SK-N-SH (cell line): ENCODE measurements around the gene TMEM182. TPM values are rescaled to one million over a fixed set of nuclear protein-coding genes. Genes with fewer than 3 reads are reported as not detected.

Source experiments
- CTCF ChIA-PET: fragments of 300-600, 350-600 bp; formaldehyde crosslinking; extraction: SDS; loops from one replicate; lab custom pipeline; 2021; lab: Yijun Ruan, JAX
- POLR2A ChIA-PET: fragments of 350-600 bp; sonication (Branson Sonifier 250); formaldehyde crosslinking; extraction: SDS; loops from one replicate; lab custom pipeline; 2020; ENCODE audit warnings: antibody characterized with exemption, inconsistent platforms; lab: Yijun Ruan, JAX
- DNase-seq: peaks from one replicate; pipeline ENCODE4 v3.0.0; 2012
- H2AFZ ChIP-seq: fragments of 200-600 bp; sonication (generic); 2 replicates; pipeline ENCODE4 v1.8.1; 2016; ENCODE audit warnings: antibody characterized with exemption, mild to moderate bottlenecking, low read depth
- H3F3A ChIP-seq: fragments of 200-600 bp; sonication (generic); replicated peaks from 2 replicates; pipeline ENCODE3; 2016; ENCODE audit warnings: antibody characterized with exemption, mild to moderate bottlenecking; ENCODE audit not compliant: insufficient read depth
- H3K27ac ChIP-seq, 2 experiments: fragments of 200-500 bp in 1 of 2; fragments of 200-600 bp in 1 of 2; sonication (Bioruptor generic) in 1 of 2; sonication (generic), shearing (Covaris generic) in 1 of 2; 2 replicates each; pipeline versions ENCODE4 v1.5.1 to v1.6.1; 2014 to 2016; ENCODE audit warnings: low read depth in 2 of 2, inconsistent platforms in 1 of 2, low read length in 1 of 2, mild to moderate bottlenecking in 1 of 2, mixed read lengths in 1 of 2
- H3K27me3 ChIP-seq: fragments of 200-600 bp; sonication (generic), shearing (Covaris generic); 2 replicates; pipeline ENCODE4 v1.6.1; 2016; ENCODE audit warnings: mixed run types; ENCODE audit not compliant: insufficient read depth
- H3K36me3 ChIP-seq, 2 experiments: fragments of 200-500 bp in 1 of 2; fragments of 200-600 bp in 1 of 2; sonication (Bioruptor generic) in 1 of 2; sonication (generic) in 1 of 2; replicated peaks in 1 of 2; 2 replicates each; pipeline versions ENCODE3 to v1.5.1; 2014 to 2016; ENCODE audit warnings: low read length in 1 of 2, mild to moderate bottlenecking in 1 of 2; ENCODE audit not compliant: insufficient read depth in 2 of 2, control insufficient read depth in 1 of 2
- H3K4me1 ChIP-seq, 2 experiments: fragments of 200-500 bp in 1 of 2; fragments of 200-600 bp in 1 of 2; sonication (Bioruptor generic) in 1 of 2; sonication (generic), shearing (Covaris generic) in 1 of 2; 2 replicates each; pipeline versions ENCODE4 v1.5.1 to v1.6.1; 2014 to 2016; ENCODE audit warnings: low read depth in 1 of 2, low read length in 1 of 2, mixed run types in 1 of 2; ENCODE audit not compliant: insufficient read depth in 2 of 2, control insufficient read depth in 1 of 2
- H3K4me2 ChIP-seq: fragments of 200-600 bp; sonication (generic), shearing (Covaris generic); 2 replicates; pipeline ENCODE4 v1.6.1; 2017; ENCODE audit warnings: mixed run types
- H3K4me3 ChIP-seq, 2 experiments: fragments of 200-500 bp in 1 of 2; fragments of 200-600 bp in 1 of 2; sonication (Bioruptor generic) in 1 of 2; sonication (generic), shearing (Covaris generic) in 1 of 2; 2 replicates each; pipeline versions ENCODE4 v1.5.1 to v1.8.1; 2014 to 2016; ENCODE audit warnings: low read depth in 2 of 2, inconsistent platforms in 1 of 2, low read length in 1 of 2, mild to moderate bottlenecking in 1 of 2, mixed read lengths in 1 of 2, moderate library complexity in 1 of 2
- H3K79me2 ChIP-seq: fragments of 200-600 bp; sonication (generic); 2 replicates; pipeline ENCODE4 v1.8.1; 2017; ENCODE audit warnings: mild to moderate bottlenecking; ENCODE audit not compliant: insufficient read depth
- H3K9ac ChIP-seq: fragments of 200-600 bp; sonication (generic); 2 replicates; pipeline ENCODE4 v1.6.1; 2017; ENCODE audit warnings: mixed run types
- H3K9me2 ChIP-seq: fragments of 200-600 bp; sonication (generic); 2 replicates; pipeline ENCODE4 v1.6.1; 2017; ENCODE audit warnings: mixed run types
- H3K9me3 ChIP-seq: fragments of 200-600 bp; sonication (generic); 2 replicates; pipeline ENCODE4 v1.6.1; 2017; ENCODE audit warnings: mixed run types, mild to moderate bottlenecking, moderate library complexity
- H4K20me1 ChIP-seq: fragments of 200-600 bp; sonication (generic); 2 replicates; pipeline ENCODE4 v1.6.1; 2017; ENCODE audit warnings: mild to moderate bottlenecking, mixed run types; ENCODE audit not compliant: insufficient read depth
- CHD2 ChIP-seq: fragments of 150-350 bp; IDR thresholded peaks from 2 replicates; pipeline ENCODE4 v1.6.1; 2018; ENCODE audit warnings: low read length; ENCODE audit not compliant: partially characterized antibody
- ELF1 ChIP-seq: IDR thresholded peaks from 2 replicates; pipeline ENCODE4 v1.4.0; 2012
- EP300 ChIP-seq, 2 experiments: IDR thresholded peaks; 2 replicates each; pipeline versions ENCODE4 v1.4.0 to v1.6.1; 2012; ENCODE audit warnings: borderline replicate concordance in 1 of 2, low read depth in 1 of 2, low read length in 1 of 2
- FOSL2 ChIP-seq: IDR thresholded peaks from 2 replicates; pipeline ENCODE4 v1.4.0; 2012; ENCODE audit warnings: low read depth, mild to moderate bottlenecking, moderate library complexity, borderline replicate concordance
- FOXJ3 ChIP-seq: sonication (generic); formaldehyde crosslinking; IDR thresholded peaks from 2 replicates; pipeline ENCODE4 v1.5.1; 2020; ENCODE audit warnings: mild to moderate bottlenecking, missing genetic modification reagents
- FOXM1 ChIP-seq: IDR thresholded peaks from 2 replicates; pipeline ENCODE4 v1.4.0; 2012; ENCODE audit warnings: low read depth, mild to moderate bottlenecking
- GATA2 ChIP-seq: sonication (generic); formaldehyde crosslinking; IDR thresholded peaks from 2 replicates; pipeline ENCODE4 v1.5.0; 2020; ENCODE audit warnings: mild to moderate bottlenecking, missing genetic modification reagents
- JUND ChIP-seq: IDR thresholded peaks from 2 replicates; pipeline ENCODE4 v1.4.0; 2012
- MEF2A ChIP-seq: IDR thresholded peaks from 2 replicates; pipeline ENCODE4 v1.4.0; 2012; ENCODE audit warnings: low read depth, borderline replicate concordance
- MXI1 ChIP-seq: IDR thresholded peaks from 2 replicates; pipeline ENCODE4 v1.6.1; 2012; ENCODE audit warnings: mild to moderate bottlenecking, low read depth, low read length, improper control_type of control experiment
- POLR2AphosphoS5 ChIP-seq: IDR thresholded peaks from 2 replicates; pipeline ENCODE4 v1.6.1; 2012; ENCODE audit warnings: low read depth, low read length
- RAD21 ChIP-seq: IDR thresholded peaks from 2 replicates; pipeline ENCODE4 v1.6.1; 2012; ENCODE audit warnings: mild to moderate bottlenecking, low read length
- RFX5 ChIP-seq: IDR thresholded peaks from 2 replicates; pipeline ENCODE4 v1.6.1; 2012; ENCODE audit warnings: mild to moderate bottlenecking, improper control_type of control experiment, low read length
- SMC3 ChIP-seq: IDR thresholded peaks from 2 replicates; pipeline ENCODE4 v1.6.1; 2012; ENCODE audit warnings: low read depth, low read length, improper control_type of control experiment
- TCF12 ChIP-seq: IDR thresholded peaks from 2 replicates; pipeline ENCODE4 v1.4.0; 2012
- TEAD4 ChIP-seq: IDR thresholded peaks from 2 replicates; pipeline ENCODE4 v1.4.0; 2012; ENCODE audit warnings: mild to moderate bottlenecking, borderline replicate concordance; ENCODE audit not compliant: insufficient read depth
- YY1 ChIP-seq: IDR thresholded peaks from 2 replicates; pipeline ENCODE4 v1.4.0; 2012; ENCODE audit warnings: low read depth, mild to moderate bottlenecking
- WGBS: methylation state at CpG from one replicate; pipeline ENCODE4 v1.1.6; 2017; ENCODE audit warnings: low lambda C conversion rate; 5-methylcytosine and 5-hydroxymethylcytosine counted together
- polyA plus RNA-seq, 3 experiments: library from polyadenylated mRNA; depleted of rRNA; stranded (reverse); fragments of >200 nt; gene quantifications; 2 replicates each; pipeline ENCODE4 v1.2.3, GENCODE V29; 2012
- TF ChIP-seq, protein P1 (sequence below): fragments of 150-350 bp; IDR thresholded peaks from 2 replicates; pipeline ENCODE4 v1.6.1; 2016; ENCODE audit warnings: mild to moderate bottlenecking, low read depth, low read length
- TF ChIP-seq, protein P2 (sequence below): IDR thresholded peaks from 2 replicates; pipeline ENCODE4 v1.6.1; 2012; ENCODE audit warnings: mild to moderate bottlenecking, low read depth, low read length, moderate library complexity
- TF ChIP-seq, protein P3 (sequence below): IDR thresholded peaks from 2 replicates; pipeline ENCODE4 v1.4.0; 2012; ENCODE audit warnings: low read depth

The TMEM182 gene
- polyA plus RNA-seq, 1 of the 3 experiments (the other 2 are of a cell fraction), result 1.7 TPM

DNA sequence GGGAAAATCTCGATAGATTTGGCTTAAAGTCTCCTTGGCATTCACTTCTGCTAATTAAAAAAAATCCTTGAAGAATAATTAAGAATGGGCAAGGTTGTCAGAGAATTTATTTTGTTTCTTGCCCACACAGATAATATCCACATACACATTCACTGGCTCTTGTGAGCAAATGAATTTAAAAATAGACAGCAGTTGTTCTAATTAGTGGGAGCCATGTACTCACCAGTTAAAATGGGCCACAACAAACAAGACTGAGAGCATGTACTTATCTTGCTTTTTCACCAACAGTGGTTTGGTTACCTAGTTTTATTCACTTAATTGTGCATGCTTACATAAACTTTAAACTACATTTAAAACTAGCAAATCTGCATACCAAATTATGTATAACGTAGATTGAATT is 53.5 kb downstream of the TMEM182 start:
- Histone ChIP-seq H3K27me3 (no peaks in the 10 kb centered on the region), H3K4me1 (no peaks in the 10 kb centered on the region), H3K4me3 (no peak overlapping the region), H3K79me2 (no peaks in the 10 kb centered on the region), H3K27ac (no peak overlapping the region), H2AFZ (no peak overlapping the region), H4K20me1 (no peaks in the 10 kb centered on the region), H3F3A (no peaks in the 10 kb centered on the region), H3K9me3 (no peaks in the 10 kb centered on the region), H3K4me2 (no peak overlapping the region)
- POLR2A ChIA-PET, result no interaction called here
- 70% methylated on average over 2 of the region's 2 CpGs for WGBS
- DNase-seq, result no peak
- CTCF ChIA-PET, result interaction anchor here (0.6 to 2.5 kb wide), 3 partner anchors 9 to 25 kb away, joined by 3 to 13 read pairs (median 8); no protein-coding TSS in a partner anchor
- TF ChIP-seq TCF12, result no peak
- TF ChIP-seq FOXM1, result no peak
- no peak for TF ChIP-seq TEAD4
- no peak for TF ChIP-seq EP300 (IDR thresholded peaks at IDR 0.05; ENCODE audit: borderline replicate concordance in 1 of 2, low read depth in 1 of 2, low read length in 1 of 2)
- TF ChIP-seq, protein P1, sequence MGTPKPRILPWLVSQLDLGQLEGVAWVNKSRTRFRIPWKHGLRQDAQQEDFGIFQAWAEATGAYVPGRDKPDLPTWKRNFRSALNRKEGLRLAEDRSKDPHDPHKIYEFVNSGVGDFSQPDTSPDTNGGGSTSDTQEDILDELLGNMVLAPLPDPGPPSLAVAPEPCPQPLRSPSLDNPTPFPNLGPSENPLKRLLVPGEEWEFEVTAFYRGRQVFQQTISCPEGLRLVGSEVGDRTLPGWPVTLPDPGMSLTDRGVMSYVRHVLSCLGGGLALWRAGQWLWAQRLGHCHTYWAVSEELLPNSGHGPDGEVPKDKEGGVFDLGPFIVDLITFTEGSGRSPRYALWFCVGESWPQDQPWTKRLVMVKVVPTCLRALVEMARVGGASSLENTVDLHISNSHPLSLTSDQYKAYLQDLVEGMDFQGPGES, result no peak
- TF ChIP-seq FOXJ3 (CRISPR knock-in tag), result no peak
- no peak for TF ChIP-seq RAD21
- TF ChIP-seq, all 33 proteins: peak for 0
- no peak overlapping the region for H3K9ac ChIP-seq
- H3K9me2 ChIP-seq, result no peaks in the 10 kb centered on the region
- no peaks in the 10 kb centered on the region for H3K36me3 ChIP-seq

DNA sequence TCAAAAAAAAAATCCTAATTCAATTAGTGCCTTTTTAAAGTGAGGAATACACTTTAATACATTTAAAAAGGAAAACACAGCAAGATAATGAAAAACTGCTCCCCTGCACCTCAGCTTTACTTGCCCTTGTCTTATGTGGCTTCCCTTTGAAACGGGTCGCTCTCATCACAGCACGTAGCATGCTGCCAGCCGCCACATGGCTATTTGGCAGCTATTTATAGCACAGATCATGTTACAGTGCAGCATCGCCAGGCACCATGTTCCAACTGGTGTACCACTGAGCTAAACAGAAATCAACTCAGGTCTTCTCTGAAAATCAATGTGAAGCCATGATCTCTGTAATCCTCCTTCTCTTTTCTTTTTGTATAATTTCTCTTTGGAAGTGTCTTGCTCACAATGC is 65.1 kb downstream of the TMEM182 start:
- CTCF ChIA-PET, result interaction anchor here (1.2 to 7.3 kb wide), 4 partner anchors 14 to 46 kb away, joined by 3 to 79 read pairs (median 9); no protein-coding TSS in a partner anchor

DNA sequence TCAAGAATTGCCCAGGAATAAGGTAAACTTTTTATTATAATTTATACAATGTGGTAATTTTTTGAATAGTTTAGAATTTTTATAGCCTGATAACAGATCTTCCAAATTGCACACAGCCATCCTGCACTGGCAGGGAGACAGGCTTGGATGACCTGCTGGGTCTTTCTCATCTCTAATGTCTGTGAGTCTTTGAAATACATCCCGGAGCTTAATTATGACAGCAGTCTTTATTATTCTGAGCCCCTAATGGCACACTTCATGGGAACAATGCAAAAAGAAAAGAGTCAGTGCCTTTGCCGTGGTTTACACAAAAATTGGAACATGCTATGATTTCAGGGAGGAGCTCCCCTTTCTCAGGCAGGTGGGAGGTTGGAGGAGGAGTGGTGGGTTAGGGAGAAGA is 71.0 kb downstream of the TMEM182 start:
- WGBS, result 20% methylated on average over 2 of the region's 2 CpGs
- POLR2A ChIA-PET, result no interaction called here
- CTCF ChIA-PET, result interaction anchor here (1.2 to 7.3 kb wide), 2 partner anchors 8 to 39 kb away, joined by 5 to 79 read pairs; no protein-coding TSS in a partner anchor
- TF ChIP-seq POLR2AphosphoS5 (no peak), GATA2 (CRISPR knock-in tag) (no peak), YY1 (no peak), RFX5 (no peak), CHD2 (no peak), SMC3 (no peak), ELF1 (no peak), EP300 (IDR thresholded peaks at IDR 0.05; ENCODE audit: borderline replicate concordance in 1 of 2, low read depth in 1 of 2, low read length in 1 of 2) (no peak), JUND (no peak), FOSL2 (no peak)
- TF ChIP-seq, protein P2, sequence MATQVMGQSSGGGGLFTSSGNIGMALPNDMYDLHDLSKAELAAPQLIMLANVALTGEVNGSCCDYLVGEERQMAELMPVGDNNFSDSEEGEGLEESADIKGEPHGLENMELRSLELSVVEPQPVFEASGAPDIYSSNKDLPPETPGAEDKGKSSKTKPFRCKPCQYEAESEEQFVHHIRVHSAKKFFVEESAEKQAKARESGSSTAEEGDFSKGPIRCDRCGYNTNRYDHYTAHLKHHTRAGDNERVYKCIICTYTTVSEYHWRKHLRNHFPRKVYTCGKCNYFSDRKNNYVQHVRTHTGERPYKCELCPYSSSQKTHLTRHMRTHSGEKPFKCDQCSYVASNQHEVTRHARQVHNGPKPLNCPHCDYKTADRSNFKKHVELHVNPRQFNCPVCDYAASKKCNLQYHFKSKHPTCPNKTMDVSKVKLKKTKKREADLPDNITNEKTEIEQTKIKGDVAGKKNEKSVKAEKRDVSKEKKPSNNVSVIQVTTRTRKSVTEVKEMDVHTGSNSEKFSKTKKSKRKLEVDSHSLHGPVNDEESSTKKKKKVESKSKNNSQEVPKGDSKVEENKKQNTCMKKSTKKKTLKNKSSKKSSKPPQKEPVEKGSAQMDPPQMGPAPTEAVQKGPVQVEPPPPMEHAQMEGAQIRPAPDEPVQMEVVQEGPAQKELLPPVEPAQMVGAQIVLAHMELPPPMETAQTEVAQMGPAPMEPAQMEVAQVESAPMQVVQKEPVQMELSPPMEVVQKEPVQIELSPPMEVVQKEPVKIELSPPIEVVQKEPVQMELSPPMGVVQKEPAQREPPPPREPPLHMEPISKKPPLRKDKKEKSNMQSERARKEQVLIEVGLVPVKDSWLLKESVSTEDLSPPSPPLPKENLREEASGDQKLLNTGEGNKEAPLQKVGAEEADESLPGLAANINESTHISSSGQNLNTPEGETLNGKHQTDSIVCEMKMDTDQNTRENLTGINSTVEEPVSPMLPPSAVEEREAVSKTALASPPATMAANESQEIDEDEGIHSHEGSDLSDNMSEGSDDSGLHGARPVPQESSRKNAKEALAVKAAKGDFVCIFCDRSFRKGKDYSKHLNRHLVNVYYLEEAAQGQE, result no peak
- TF ChIP-seq, protein P3, sequence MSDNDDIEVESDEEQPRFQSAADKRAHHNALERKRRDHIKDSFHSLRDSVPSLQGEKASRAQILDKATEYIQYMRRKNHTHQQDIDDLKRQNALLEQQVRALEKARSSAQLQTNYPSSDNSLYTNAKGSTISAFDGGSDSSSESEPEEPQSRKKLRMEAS, result no peak

More for the DNA sequence above, 65.1 kb downstream of the TMEM182 start:
- Histone ChIP-seq H3K36me3 (no peaks in the 10 kb centered on the region), H3F3A (no peaks in the 10 kb centered on the region), H3K27me3 (no peaks in the 10 kb centered on the region), H3K9me3 (no peaks in the 10 kb centered on the region), H2AFZ (no peak overlapping the region), H4K20me1 (no peaks in the 10 kb centered on the region), H3K4me2 (peak overlapping the region; percentile 37; the same call in 1 of the 2 replicates), H3K27ac (no peak overlapping the region), H3K9me2 (no peaks in the 10 kb centered on the region), H3K79me2 (no peaks in the 10 kb centered on the region), H3K4me3 (no peak overlapping the region), H3K9ac (no peak overlapping the region), H3K4me1 (peaks cover 0 to 5% of the 10 kb centered on the region in 2 experiments; a peak in 1 of 4 replicates)
- 18% methylated on average over 5 of the region's 5 CpGs for WGBS
- DNase-seq, result peak; percentile 44
- TF ChIP-seq FOXJ3 (CRISPR knock-in tag) (no peak), MXI1 (peak; percentile 80), MEF2A (peak; percentile 73; the same call in 1 of the 2 replicates)
- POLR2A ChIA-PET, result interaction anchor here (1.1 kb wide), 1 partner anchor 90 kb away, joined by 3 read pairs; a partner anchor contains a TSS

More for the DNA sequence above, 71.0 kb downstream of the TMEM182 start:
- Histone ChIP-seq H3F3A (no peaks in the 10 kb centered on the region), H3K4me3 (no peak overlapping the region), H4K20me1 (no peaks in the 10 kb centered on the region), H3K4me2 (no peak overlapping the region), H2AFZ (no peak overlapping the region), H3K9ac (no peak overlapping the region), H3K4me1 (no peaks in the 10 kb centered on the region; a peak in 1 of 4 replicates), H3K27ac (no peak overlapping the region), H3K27me3 (no peaks in the 10 kb centered on the region; the same call in 1 of the 2 replicates), H3K9me2 (no peaks in the 10 kb centered on the region), H3K9me3 (no peaks in the 10 kb centered on the region), H3K36me3 (no peaks in the 10 kb centered on the region), H3K79me2 (no peaks in the 10 kb centered on the region)
- no peak for DNase-seq
